Measurements from ENCODE around the gene HPCAL1. TPM values are rescaled to one million over a fixed set of nuclear protein-coding genes. Genes with fewer than 3 reads are reported as not detected.
A peak's percentile ranks its signal among the peaks of the same experiment; 100 is the strongest.

Gene HPCAL1
- total and polyA plus RNA-seq, 8 donors, result 58.1 to 108 (median 72.1) TPM

DNA sequence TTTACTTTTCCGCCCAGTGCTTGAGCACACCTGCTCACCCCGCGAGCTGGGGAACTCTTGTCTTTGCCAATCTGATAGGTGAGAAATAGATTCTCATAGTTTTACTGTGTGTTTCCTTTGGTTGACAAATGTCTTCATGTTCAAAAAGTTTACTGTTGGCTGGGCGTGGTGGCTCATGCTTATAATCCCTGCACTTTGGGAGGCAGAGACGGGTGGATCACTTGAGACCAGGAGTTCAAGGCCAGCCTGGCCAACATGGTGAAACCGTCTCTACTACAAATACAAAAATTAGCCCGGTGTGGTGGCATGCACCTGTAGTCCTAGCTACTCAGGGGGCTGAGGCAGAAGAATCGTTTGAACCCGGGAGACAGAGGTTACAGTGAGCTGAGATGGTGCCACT, 135.1 kb downstream of the HPCAL1 start:
- Histone ChIP-seq H3K36me3 (peaks cover 0 to 41% of the 10 kb centered on the region in 2 donors), H3K9me3 (no peaks in the 10 kb centered on the region), H3K4me3 (no peak overlapping the region), H3K4me1 (peaks cover 0 to 9% of the 10 kb centered on the region in 2 donors), H3K27me3 (no peaks in the 10 kb centered on the region), H3K27ac (no peak overlapping the region)
- TF ChIP-seq, protein P1, sequence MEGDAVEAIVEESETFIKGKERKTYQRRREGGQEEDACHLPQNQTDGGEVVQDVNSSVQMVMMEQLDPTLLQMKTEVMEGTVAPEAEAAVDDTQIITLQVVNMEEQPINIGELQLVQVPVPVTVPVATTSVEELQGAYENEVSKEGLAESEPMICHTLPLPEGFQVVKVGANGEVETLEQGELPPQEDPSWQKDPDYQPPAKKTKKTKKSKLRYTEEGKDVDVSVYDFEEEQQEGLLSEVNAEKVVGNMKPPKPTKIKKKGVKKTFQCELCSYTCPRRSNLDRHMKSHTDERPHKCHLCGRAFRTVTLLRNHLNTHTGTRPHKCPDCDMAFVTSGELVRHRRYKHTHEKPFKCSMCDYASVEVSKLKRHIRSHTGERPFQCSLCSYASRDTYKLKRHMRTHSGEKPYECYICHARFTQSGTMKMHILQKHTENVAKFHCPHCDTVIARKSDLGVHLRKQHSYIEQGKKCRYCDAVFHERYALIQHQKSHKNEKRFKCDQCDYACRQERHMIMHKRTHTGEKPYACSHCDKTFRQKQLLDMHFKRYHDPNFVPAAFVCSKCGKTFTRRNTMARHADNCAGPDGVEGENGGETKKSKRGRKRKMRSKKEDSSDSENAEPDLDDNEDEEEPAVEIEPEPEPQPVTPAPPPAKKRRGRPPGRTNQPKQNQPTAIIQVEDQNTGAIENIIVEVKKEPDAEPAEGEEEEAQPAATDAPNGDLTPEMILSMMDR (IDR thresholded peaks at IDR 0.05), result no peak
- intact Hi-C loops (cut with DNase I), result loop anchor here in 1 of 2 donors (10.0 kb wide), 1 partner anchor 217 kb away; no protein-coding TSS in a partner anchor
- no peak for ATAC-seq
- no peak for DNase-seq

DNA sequence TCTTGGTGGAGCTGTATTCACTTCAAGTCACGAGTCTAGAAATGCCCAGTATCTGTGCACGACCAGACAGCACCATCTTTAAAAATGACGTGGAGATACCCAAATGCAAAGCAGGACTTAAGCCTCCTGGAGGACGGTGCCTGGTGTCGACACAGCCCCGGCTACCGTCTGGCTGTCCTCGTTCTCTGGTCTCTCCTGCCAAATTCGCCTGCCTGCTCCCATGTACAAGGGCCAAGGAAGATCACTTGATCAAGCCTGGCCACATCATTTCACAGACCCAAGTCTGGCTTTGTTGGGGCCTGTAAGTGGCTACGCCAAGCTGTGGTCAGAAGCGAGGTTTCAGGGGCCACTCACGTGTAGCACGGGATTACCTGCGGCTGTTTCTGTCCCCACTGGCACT, 136.0 kb downstream of the HPCAL1 start:
- H3K27me3 ChIP-seq, result no peaks in the 10 kb centered on the region
- DNase-seq (no peak), ATAC-seq (no peak)
- intact Hi-C loops (cut with DNase I), result loop anchor here in 1 of 2 donors (10.0 kb wide), 1 partner anchor 216 kb away; no protein-coding TSS in a partner anchor
- no peak overlapping the region for H3K4me3 ChIP-seq
- TF ChIP-seq, protein P1 (IDR thresholded peaks at IDR 0.05), result no peak
- no peaks in the 10 kb centered on the region for H3K9me3 ChIP-seq
- H3K36me3 ChIP-seq, result peaks cover 0 to 50% of the 10 kb centered on the region in 2 donors
- no peak overlapping the region for H3K27ac ChIP-seq
- peaks cover 0 to 8% of the 10 kb centered on the region in 2 donors for H3K4me1 ChIP-seq

DNA sequence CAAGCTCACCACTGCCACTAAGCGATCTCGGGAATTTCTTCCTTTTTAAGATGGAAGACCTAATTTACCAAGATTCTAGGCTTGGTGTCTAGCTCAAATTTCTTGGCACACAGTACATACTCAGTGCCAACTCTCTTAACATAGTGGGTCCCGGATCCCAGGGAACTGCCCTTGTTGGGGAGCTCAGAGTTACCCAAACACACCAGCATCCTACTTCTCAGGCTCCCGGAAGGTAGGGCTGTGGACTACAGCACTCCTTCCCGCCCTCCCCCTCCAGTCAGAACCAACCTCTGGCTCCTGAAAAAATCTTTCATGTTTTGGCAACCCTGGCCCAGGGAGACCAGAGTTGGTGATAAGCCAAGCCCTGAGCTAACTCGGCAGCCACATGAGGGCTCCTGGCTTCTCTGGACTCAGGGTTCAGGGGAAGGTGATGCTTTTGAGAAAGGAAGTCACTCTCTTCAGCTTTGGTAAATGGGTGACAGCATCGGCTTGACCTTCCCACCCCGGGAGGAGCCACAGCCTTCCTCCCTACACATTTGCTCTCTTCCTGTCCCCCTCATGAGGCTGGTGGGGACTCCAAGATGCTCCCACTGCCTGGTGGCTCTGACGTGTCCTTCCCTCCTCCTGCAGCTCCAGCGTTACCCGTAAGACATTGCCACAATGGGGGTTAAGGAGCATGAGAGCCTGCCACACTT, 136.6 kb downstream of the HPCAL1 start:
- DNase-seq (peak in 1 of 4 donors; percentile 10), ATAC-seq (no peak)
- no peak overlapping the region for H3K27ac ChIP-seq
- H3K36me3 ChIP-seq, result peaks cover 0 to 57% of the 10 kb centered on the region in 2 donors
- TF ChIP-seq, protein P1 (IDR thresholded peaks at IDR 0.05), result no peak
- H3K27me3 ChIP-seq, result no peaks in the 10 kb centered on the region
- H3K4me1 ChIP-seq, result peaks cover 0 to 8% of the 10 kb centered on the region in 2 donors
- no peaks in the 10 kb centered on the region for H3K9me3 ChIP-seq
- no peak overlapping the region for H3K4me3 ChIP-seq
- intact Hi-C loops (cut with DNase I), result loop anchor here in 1 of 2 donors (10.0 kb wide), 1 partner anchor 215 kb away; no protein-coding TSS in a partner anchor

DNA sequence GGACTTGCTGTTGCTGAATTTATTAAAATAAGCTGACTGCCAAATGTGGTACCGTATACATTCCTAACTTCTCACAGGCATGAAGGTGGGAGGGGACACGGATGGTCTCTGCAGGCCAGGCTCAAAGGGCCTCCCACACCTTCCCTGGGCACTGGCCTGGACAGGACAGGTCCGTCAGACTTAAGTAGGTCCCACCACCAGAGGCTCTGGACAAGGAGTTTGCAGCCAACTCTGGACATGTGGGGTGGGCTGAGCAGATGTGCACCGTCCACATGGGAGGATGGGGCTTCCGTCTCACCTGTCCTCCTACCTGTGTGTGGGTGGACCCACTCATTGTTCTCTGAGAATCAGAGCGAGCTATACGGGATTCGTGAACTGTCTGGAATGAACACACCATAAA, 137.3 kb downstream of the HPCAL1 start:
- TF ChIP-seq, protein P1 (IDR thresholded peaks at IDR 0.05), result no peak
- H3K9me3 ChIP-seq, result no peaks in the 10 kb centered on the region
- DNase-seq (peak in 1 of 4 donors; percentile 45), ATAC-seq (no peak)
- H3K27me3 ChIP-seq, result no peaks in the 10 kb centered on the region
- intact Hi-C loops (cut with DNase I), result loop anchor here in 1 of 2 donors (10.0 kb wide), 1 partner anchor 215 kb away; no protein-coding TSS in a partner anchor
- no peak overlapping the region for H3K27ac ChIP-seq
- H3K4me3 ChIP-seq, result no peak overlapping the region
- peaks cover 0 to 61% of the 10 kb centered on the region in 2 donors for H3K36me3 ChIP-seq
- H3K4me1 ChIP-seq, result peaks cover 0 to 2% of the 10 kb centered on the region in 2 donors

DNA sequence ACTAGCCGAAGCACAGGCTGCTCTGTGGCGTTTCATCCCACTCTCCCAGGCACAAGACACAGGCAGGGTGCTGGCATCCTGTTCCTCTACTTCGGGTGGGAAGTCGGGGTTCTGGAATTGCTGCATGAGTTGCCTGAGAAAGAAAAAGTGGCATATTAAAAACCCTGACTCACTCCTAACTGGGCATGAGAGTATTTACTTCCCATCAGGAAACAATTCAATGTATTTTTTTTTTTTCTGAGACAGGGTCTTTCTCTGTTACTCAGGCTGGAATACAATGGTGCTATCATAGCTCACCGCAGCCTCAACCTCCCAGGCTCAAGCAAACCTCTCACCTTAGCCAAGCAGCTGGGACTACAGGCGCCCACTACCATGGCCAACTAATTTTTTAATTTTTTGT, 138.0 kb downstream of the HPCAL1 start:
- no peaks in the 10 kb centered on the region for H3K9me3 ChIP-seq
- H3K4me3 ChIP-seq, result no peak overlapping the region
- no peaks in the 10 kb centered on the region for H3K27me3 ChIP-seq
- intact Hi-C loops (cut with DNase I), result no loop called here
- no peak overlapping the region for H3K27ac ChIP-seq
- peaks cover 0 to 61% of the 10 kb centered on the region in 2 donors for H3K36me3 ChIP-seq
- peaks cover 0 to 3% of the 10 kb centered on the region in 2 donors for H3K4me1 ChIP-seq
- ATAC-seq (no peak), DNase-seq (peak in 1 of 4 donors; percentile 6)
- TF ChIP-seq, protein P1 (IDR thresholded peaks at IDR 0.05), result no peak

All from left lung (tissue), 10 donors.